H1 (cell line): ENCODE results near the gene JPH2. TPM values are rescaled to one million over a fixed set of nuclear protein-coding genes. Genes with fewer than 3 reads are reported as not detected.

Experiments used
- CTCF ChIA-PET: fragments of 300-600 bp; sonication (Branson Sonifier 250); formaldehyde crosslinking; loops from one replicate; lab custom pipeline; 2021; ENCODE audit not compliant: partially characterized antibody; lab: Charles Lee
- POLR2A ChIA-PET: fragments of 300-600 bp; sonication (Branson Sonifier 250); formaldehyde crosslinking; loops from one replicate; lab custom pipeline; 2021; ENCODE audit warnings: inconsistent platforms; ENCODE audit not compliant: partially characterized antibody; lab: Charles Lee
- DNase-seq, 2 experiments: peaks; one replicate each; pipeline versions ENCODE4 v3.0.0 to v3.0.0-alpha.2; 2010 to 2022; ENCODE audit warnings: low spot score in 2 of 2, low read depth in 1 of 2, mixed read lengths in 1 of 2
- FAIRE-seq: peaks from 2 replicates; lab custom pipeline; 2011; peaks lifted over from hg19 to GRCh38; lab: Jason Lieb, UNC
- H2AFZ ChIP-seq: 2 replicates; pipeline ENCODE4 v1.8.1; 2012; ENCODE audit warnings: low read length, inconsistent platforms
- H2AK5ac ChIP-seq: 2 replicates; pipeline ENCODE4 v1.6.1; 2013; ENCODE audit warnings: low read depth, low read length
- H2BK120ac ChIP-seq: replicated peaks from 2 replicates; pipeline ENCODE3; 2013; ENCODE audit warnings: low read depth, low read length, inconsistent platforms
- H2BK12ac ChIP-seq: 2 replicates; pipeline ENCODE4 v1.6.1; 2013; ENCODE audit warnings: low read depth, low read length
- H2BK15ac ChIP-seq: 2 replicates; pipeline ENCODE4 v1.6.1; 2013; ENCODE audit warnings: low read length
- H2BK20ac ChIP-seq: 2 replicates; pipeline ENCODE4 v1.6.1; 2013; ENCODE audit warnings: low read length
- H2BK5ac ChIP-seq: 2 replicates; pipeline ENCODE4 v1.6.1; 2013; ENCODE audit warnings: low read depth, low read length
- H3K14ac ChIP-seq: 2 replicates; pipeline ENCODE4 v1.6.1; 2013; ENCODE audit warnings: inconsistent platforms; ENCODE audit not compliant: insufficient read length
- H3K18ac ChIP-seq: 2 replicates; pipeline ENCODE4 v1.6.1; 2013; ENCODE audit warnings: low read length; ENCODE audit errors: extremely low read depth
- H3K23ac ChIP-seq: 2 replicates; pipeline ENCODE4 v1.6.1; 2013; ENCODE audit warnings: inconsistent platforms; ENCODE audit not compliant: insufficient read length
- H3K23me2 ChIP-seq: 2 replicates; pipeline ENCODE4 v1.6.1; 2013; ENCODE audit warnings: low read depth, low read length
- H3K27ac ChIP-seq: 2 replicates; pipeline ENCODE4 v1.6.1; 2011; ENCODE audit warnings: low read depth, low read length, inconsistent platforms
- H3K27me3 ChIP-seq, 4 experiments: replicated peaks in 1 of 4; 1 replicate in 1 of 4; 2 replicates in 3 of 4; pipeline versions ENCODE4 v1.6.1 to v1.8.1; 2011 to 2013; ENCODE audit warnings: low read length in 3 of 4, mild to moderate bottlenecking in 3 of 4, inconsistent platforms in 2 of 4, mixed read lengths in 2 of 4, moderate library complexity in 1 of 4; ENCODE audit not compliant: control insufficient read depth in 3 of 4, insufficient read depth in 3 of 4; ENCODE audit errors: extremely low read depth in 1 of 4
- H3K36me3 ChIP-seq, 4 experiments: 2 replicates each; pipeline versions ENCODE4 v1.6.1 to v1.8.1; 2011 to 2013; ENCODE audit warnings: mild to moderate bottlenecking in 4 of 4, low read length in 3 of 4, moderate library complexity in 2 of 4, control low read depth in 1 of 4, inconsistent platforms in 1 of 4; ENCODE audit not compliant: insufficient read depth in 4 of 4, control insufficient read depth in 2 of 4
- H3K4ac ChIP-seq: replicated peaks from 2 replicates; pipeline ENCODE3; 2013; ENCODE audit warnings: low read length, low read depth, mixed read lengths, inconsistent platforms; ENCODE audit not compliant: insufficient read length
- H3K4me1 ChIP-seq, 4 experiments: replicated peaks in 1 of 4; 1 replicate in 1 of 4; 2 replicates in 3 of 4; pipeline versions ENCODE4 v1.6.1 to v1.8.1; 2011 to 2013; ENCODE audit warnings: low read length in 3 of 4, inconsistent platforms in 2 of 4, mixed read lengths in 1 of 4; ENCODE audit not compliant: insufficient read depth in 4 of 4, control insufficient read depth in 3 of 4
- H3K4me2 ChIP-seq, 2 experiments: 2 replicates each; pipeline versions ENCODE4 v1.6.1 to v1.8.1; 2011 to 2013; ENCODE audit warnings: low read depth in 2 of 2, low read length in 2 of 2, control low read depth in 1 of 2, inconsistent platforms in 1 of 2, mild to moderate bottlenecking in 1 of 2; ENCODE audit not compliant: insufficient read depth in 1 of 2
- H3K4me3 ChIP-seq, 4 experiments: fragments of 200-600, 300-600 bp in 1 of 4; sonication (generic), shearing (Covaris generic), sonication (Bioruptor Twin) in 1 of 4; 2 replicates each; pipeline versions ENCODE4 v1.5.1 to v1.8.1; 2011 to 2016; ENCODE audit warnings: low read length in 4 of 4, low read depth in 3 of 4, control low read depth in 2 of 4, inconsistent platforms in 2 of 4, mild to moderate bottlenecking in 2 of 4, mixed read lengths in 1 of 4, moderate library complexity in 1 of 4; ENCODE audit not compliant: insufficient read depth in 2 of 4; ENCODE audit errors: extremely low read depth in 1 of 4
- H3K56ac ChIP-seq: replicated peaks from 2 replicates; pipeline ENCODE3; 2013; ENCODE audit warnings: low read depth, mild to moderate bottlenecking, mixed read lengths, low read length, inconsistent platforms; ENCODE audit not compliant: insufficient read length
- H3K79me1 ChIP-seq: 2 replicates; pipeline ENCODE4 v1.6.1; 2013; ENCODE audit warnings: low read depth, low read length, control low read depth
- H3K79me2 ChIP-seq, 2 experiments: 2 replicates each; pipeline versions ENCODE4 v1.6.1 to v1.8.1; 2012 to 2013; ENCODE audit warnings: low read length in 2 of 2, mild to moderate bottlenecking in 2 of 2, inconsistent platforms in 1 of 2; ENCODE audit not compliant: insufficient read depth in 2 of 2, control insufficient read depth in 1 of 2
- H3K9ac ChIP-seq, 4 experiments: replicated peaks in 1 of 4; 1 replicate in 1 of 4; 2 replicates in 3 of 4; pipeline versions ENCODE4 v1.6.1 to v1.8.1; 2011 to 2013; ENCODE audit warnings: low read depth in 3 of 4, low read length in 3 of 4, control low read depth in 2 of 4, mild to moderate bottlenecking in 2 of 4, moderate library complexity in 2 of 4, inconsistent platforms in 1 of 4; ENCODE audit errors: extremely low read depth in 1 of 4
- H3K9me3 ChIP-seq, 2 experiments: 2 replicates each; pipeline versions ENCODE4 v1.6.1 to v1.8.1; 2012 to 2013; ENCODE audit warnings: mild to moderate bottlenecking in 2 of 2, moderate library complexity in 2 of 2, control low read depth in 1 of 2, inconsistent platforms in 1 of 2, low read depth in 1 of 2, low read length in 1 of 2, mixed read lengths in 1 of 2; ENCODE audit not compliant: insufficient read depth in 2 of 2
- H4K20me1 ChIP-seq, 2 experiments: replicated peaks in 1 of 2; 2 replicates each; pipeline versions ENCODE3 to v1.8.1; 2011 to 2013; ENCODE audit warnings: inconsistent platforms in 2 of 2, low read length in 2 of 2, mild to moderate bottlenecking in 1 of 2; ENCODE audit not compliant: insufficient read depth in 2 of 2, control insufficient read depth in 1 of 2
- H4K5ac ChIP-seq: 2 replicates; pipeline ENCODE4 v1.6.1; 2013; ENCODE audit warnings: low read length, low read depth, mixed read lengths, inconsistent platforms; ENCODE audit not compliant: insufficient read length
- H4K8ac ChIP-seq: 2 replicates; pipeline ENCODE4 v1.8.0; 2013; ENCODE audit warnings: mild to moderate bottlenecking, moderate library complexity, low read length, inconsistent platforms; ENCODE audit not compliant: insufficient read depth; ENCODE audit errors: extremely low read depth
- H4K91ac ChIP-seq: replicated peaks from 2 replicates; pipeline ENCODE3; 2013; ENCODE audit warnings: low read length, mixed read lengths, inconsistent platforms; ENCODE audit not compliant: insufficient read length
- ATF2 ChIP-seq: IDR thresholded peaks from 2 replicates; pipeline ENCODE4 v1.6.1; 2012; ENCODE audit warnings: low read length, inconsistent platforms
- CBX8 ChIP-seq: fragments of 300-800, 300-1000 bp; sonication (generic); IDR thresholded peaks from 2 replicates; pipeline ENCODE4 v1.7.1; 2016; ENCODE audit warnings: low read depth, low read length, borderline replicate concordance
- CHD2 ChIP-seq: IDR thresholded peaks from 2 replicates; pipeline ENCODE4 v1.6.1; 2012; ENCODE audit warnings: low read length, improper control_type of control experiment
- PHF8 ChIP-seq: fragments of 200-600 bp; sonication (generic); conservative IDR thresholded peaks from 2 replicates; pipeline ENCODE4 v1.7.1; 2012; ENCODE audit warnings: low read depth, mild to moderate bottlenecking, inconsistent platforms, low read length, moderate library complexity
- RNF2 ChIP-seq: fragments of 200-900, 300-1000 bp; sonication (generic); IDR thresholded peaks from 2 replicates; pipeline ENCODE4 v1.7.1; 2016; ENCODE audit warnings: borderline replicate concordance, low read depth, mild to moderate bottlenecking, antibody characterized with exemption, low read length; ENCODE audit not compliant: poor library complexity, severe bottlenecking; ENCODE audit errors: missing control alignments
- SIN3A ChIP-seq, 2 experiments: IDR thresholded peaks in 1 of 2; conservative IDR thresholded peaks in 1 of 2; 2 replicates each; pipeline ENCODE4 v1.6.1; 2011 to 2012; ENCODE audit warnings: low read length in 2 of 2, improper control_type of control experiment in 1 of 2, low read depth in 1 of 2, mild to moderate bottlenecking in 1 of 2
- SP2 ChIP-seq: IDR thresholded peaks from 2 replicates; pipeline ENCODE4 v1.6.1; 2012; ENCODE audit warnings: mild to moderate bottlenecking, low read length, inconsistent platforms
- SP4 ChIP-seq: IDR thresholded peaks from 2 replicates; pipeline ENCODE4 v1.6.1; 2012; ENCODE audit warnings: low read length, inconsistent platforms
- SRF ChIP-seq: IDR thresholded peaks from 2 replicates; pipeline ENCODE4 v1.6.1; 2011; ENCODE audit warnings: mild to moderate bottlenecking, low read depth, low read length, moderate library complexity
- TBP ChIP-seq: IDR thresholded peaks from 2 replicates; pipeline ENCODE4 v1.6.1; 2011; ENCODE audit warnings: low read depth, low read length, improper control_type of control experiment
- TCF12 ChIP-seq: IDR thresholded peaks from 2 replicates; pipeline ENCODE4 v1.6.1; 2011; ENCODE audit warnings: low read depth, mild to moderate bottlenecking, low read length
- WGBS, 2 experiments: shearing (Covaris generic) in 1 of 2; methylation state at CpG; one replicate each; pipeline versions ENCODE4 v1.1.6 to v1.1.7; 2013 to 2015; ENCODE audit warnings: low lambda C conversion rate in 2 of 2, mixed read lengths in 2 of 2, inconsistent platforms in 1 of 2, low coverage in 1 of 2, missing lambda C conversion rate in 1 of 2; ENCODE audit not compliant: insufficient replicate concordance in 2 of 2, insufficient coverage in 1 of 2, insufficient read length in 1 of 2; ENCODE audit errors: extremely low coverage in 1 of 2, missing lambda C conversion rate in 1 of 2; 5-methylcytosine and 5-hydroxymethylcytosine counted together
- polyA plus RNA-seq, 7 experiments: library from polyadenylated mRNA; depleted of rRNA in 3 of 7; stranded (reverse) in 5 of 7; unstranded in 2 of 7; fragments of >200 nt in 5 of 7; fragments of 200-250 nt in 2 of 7; gene quantifications; 1 replicate in 5 of 7; 2 replicates in 1 of 7; 4 replicates in 1 of 7; pipeline versions ENCODE4 v1.2.1 to v1.2.3, GENCODE V29; 2011 to 2013; ENCODE audit warnings: missing spikeins in 2 of 7, mixed read lengths in 2 of 7
- total RNA-seq: library from RNA; stranded (reverse); fragmentation: NEBNext Ultra II Directional; extraction: Animal tissue kit (Norgen Biotek cat#: 25700); gene quantifications from 2 replicates; pipeline ENCODE4 v1.2.1, GENCODE V29; 2021

Gene JPH2
- total and polyA plus RNA-seq, 2 of the 8 experiments (the other 6 are each of a cell fraction or from before 2014, with no cell fraction given), result 0.59 to 1.3 TPM

- CTCF ChIA-PET, result interaction anchor here (1.8 to 6.8 kb wide), 3 partner anchors 25 to 43 kb away, joined by 4 to 45 read pairs (median 6); no protein-coding TSS in a partner anchor
- Histone ChIP-seq H3K4me3 (no peak overlapping the region), H3K23ac (no peak overlapping the region)
These were observed 40.7 kb downstream of the JPH2 start for GRCh38 chr20:44146272-44146671.

More at GRCh38 chr20:44146272-44146671, 40.7 kb downstream of the JPH2 start:
- no peak overlapping the region for H2AFZ ChIP-seq
- no peaks in the 10 kb centered on the region for H4K20me1 ChIP-seq
- no peaks in the 10 kb centered on the region for H3K23me2 ChIP-seq
- H3K4me2 ChIP-seq, result no peak overlapping the region
- H3K18ac ChIP-seq, result no peak overlapping the region
- H4K5ac ChIP-seq, result no peak overlapping the region
- H3K9me3 ChIP-seq, result no peaks in the 10 kb centered on the region
- no peak overlapping the region for H3K9ac ChIP-seq
- FAIRE-seq (no peak), DNase-seq (no peak)
- no peak overlapping the region for H2BK20ac ChIP-seq
- 88% methylated on average over 4 of the region's 4 CpGs; no CpG with 5 or more reads in 1 of the 2 experiments for WGBS, 2 experiments
- H2BK120ac ChIP-seq, result no peak overlapping the region
- H4K91ac ChIP-seq, result no peak overlapping the region
- POLR2A ChIA-PET, result no interaction called here
- TF ChIP-seq TCF12, result no peak
- no peak for TF ChIP-seq CHD2
- no peak for TF ChIP-seq TBP
- no peak for TF ChIP-seq RNF2
- TF ChIP-seq ATF2, result no peak
- no peak for TF ChIP-seq SIN3A (conservative IDR thresholded peaks at IDR 0.05 in 1 of 2, IDR thresholded peaks at IDR 0.05 in 1 of 2; ENCODE audit: low read depth in 1 of 2, low read length in 2 of 2)
- TF ChIP-seq SRF, result no peak
- TF ChIP-seq PHF8, result no peak
- no peak for TF ChIP-seq CBX8
- TF ChIP-seq SP2, result no peak
- TF ChIP-seq SP4, result no peak
- no peak overlapping the region for H3K27ac ChIP-seq
- H3K56ac ChIP-seq, result no peak overlapping the region
- no peak overlapping the region for H3K14ac ChIP-seq
- no peaks in the 10 kb centered on the region for H3K36me3 ChIP-seq
- no peaks in the 10 kb centered on the region for H3K79me2 ChIP-seq
- no peak overlapping the region for H2BK15ac ChIP-seq
- H3K27me3 ChIP-seq, result no peaks in the 10 kb centered on the region
- H2BK5ac ChIP-seq, result no peak overlapping the region
- H2BK12ac ChIP-seq, result no peak overlapping the region
- peak overlapping the region; percentile 74 for H4K8ac ChIP-seq
- H3K4me1 ChIP-seq, result no peaks in the 10 kb centered on the region
- no peak overlapping the region for H3K4ac ChIP-seq
- no peak overlapping the region for H2AK5ac ChIP-seq
- no peaks in the 10 kb centered on the region for H3K79me1 ChIP-seq
